Testis (tissue), 2 donors: ENCODE measurements around the gene PTPRK.

Experiments
- CTCF ChIP-seq, 3 experiments: fragments of 450-650 bp in 2 of 3; fragments of 200-600 bp in 1 of 3; sonication (generic) in 1 of 3; IDR thresholded peaks; one replicate each; pipeline ENCODE4 v1.5.1; 2016 to 2019; ENCODE audit warnings: antibody characterized with exemption in 3 of 3, mild to moderate bottlenecking in 2 of 3, moderate library complexity in 1 of 3
- POLR2A ChIP-seq: fragments of 450-650 bp; IDR thresholded peaks from one replicate; pipeline ENCODE4 v1.6.1; 2017; ENCODE audit warnings: antibody characterized with exemption, mild to moderate bottlenecking, moderate library complexity

GRCh38 chr6:128380891-128381290 lies 139.5 kb downstream of the PTPRK start:
- no peak for TF ChIP-seq CTCF (IDR thresholded peaks at IDR 0.05)
- no peak for TF ChIP-seq POLR2A
